Stimulated activated CD4-positive, alpha-beta T cell treated with anti-CD3 and anti-CD28 coated beads, TNF-alpha, amount 100 ng/mL, for 24 hours (primary cell): Measurements from ENCODE around the gene AMTN.
"Not testable (repeated sequence)": the region's sequence is repeated elsewhere in the genome, so short reads cannot be mapped to it uniquely, and the experiment has no call there.

Experiments used
- DNase-seq, 3 experiments: peaks; one replicate each; pipeline ENCODE4 v3.0.0-alpha.2; 2020; ENCODE audit warnings: low read depth in 3 of 3

AMTN gene, protein sequence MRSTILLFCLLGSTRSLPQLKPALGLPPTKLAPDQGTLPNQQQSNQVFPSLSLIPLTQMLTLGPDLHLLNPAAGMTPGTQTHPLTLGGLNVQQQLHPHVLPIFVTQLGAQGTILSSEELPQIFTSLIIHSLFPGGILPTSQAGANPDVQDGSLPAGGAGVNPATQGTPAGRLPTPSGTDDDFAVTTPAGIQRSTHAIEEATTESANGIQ

GRCh38 chr4:70518269-70518668, at the start of gene AMTN:
TSS of gene AMTN (plus strand) at chr4:70518569. CDS start at chr4:70518778, 209 bp downstream.
- no peak for DNase-seq

DNA sequence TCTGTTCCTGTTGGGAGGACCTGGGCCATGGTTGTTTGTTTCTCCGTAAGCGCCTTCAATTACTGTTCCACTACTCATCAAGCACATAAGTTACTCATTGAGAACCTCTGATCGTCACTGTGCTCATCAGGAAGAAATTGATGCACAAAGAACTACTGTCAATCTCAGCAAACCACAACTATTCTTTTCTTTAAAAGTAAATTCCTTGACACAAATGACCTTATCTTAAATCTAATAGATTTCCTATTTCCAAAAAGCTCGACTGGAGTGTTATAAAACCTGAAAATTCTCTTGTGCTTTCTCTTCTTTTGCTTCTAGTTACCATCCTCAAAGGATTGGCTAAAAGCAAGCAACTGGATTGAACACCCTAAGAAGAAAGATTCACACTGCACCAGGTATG, 46.5 kb upstream of the AMTN start, which contains the start of gene MUC7:
MUC7 (plus strand) TSS at position 301 of the 400 bp plus-strand sequence. CDS start 1,825 bp downstream, outside the sequence.
- no peak for DNase-seq

GRCh38 chr4:70473679-70474078, 44.7 kb upstream of the AMTN start:
- DNase-seq: no peak

- no peak for DNase-seq
Observed at GRCh38 chr4:70488748-70489147, 29.6 kb upstream of the AMTN start.

GRCh38 chr4:70496231-70496630, 22.1 kb upstream of the AMTN start:
- DNase-seq: no peak

DNA sequence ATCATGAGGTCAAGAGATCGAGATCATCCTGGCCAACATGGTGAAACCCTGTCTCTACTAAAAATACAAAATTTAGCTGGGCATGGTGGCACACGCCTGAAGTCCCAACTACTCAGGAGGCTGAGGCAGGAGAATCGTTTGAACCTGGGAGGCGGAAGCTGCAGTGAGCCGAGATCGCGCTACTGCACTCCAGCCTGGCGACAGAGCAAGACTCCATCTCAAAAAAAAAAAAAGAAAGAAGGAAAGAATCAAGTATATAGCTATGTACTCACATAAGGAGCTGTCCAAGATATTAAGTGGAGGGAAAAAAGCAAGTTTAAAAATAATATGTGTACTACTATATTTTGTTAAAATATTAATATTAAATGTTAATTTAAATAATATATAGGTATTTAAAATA, 16.5 kb upstream of the AMTN start:
- DNase-seq: not testable (repeated sequence)

- no peak for DNase-seq
Observed at GRCh38 chr4:70504733-70505132, 13.6 kb upstream of the AMTN start.

GRCh38 chr4:70505151-70505748, 13.1 kb upstream of the AMTN start:
- peak; percentile 22 to 45 (median 23) for DNase-seq

GRCh38 chr4:70508801-70509200, 9.6 kb upstream of the AMTN start:
- DNase-seq: no peak

DNA sequence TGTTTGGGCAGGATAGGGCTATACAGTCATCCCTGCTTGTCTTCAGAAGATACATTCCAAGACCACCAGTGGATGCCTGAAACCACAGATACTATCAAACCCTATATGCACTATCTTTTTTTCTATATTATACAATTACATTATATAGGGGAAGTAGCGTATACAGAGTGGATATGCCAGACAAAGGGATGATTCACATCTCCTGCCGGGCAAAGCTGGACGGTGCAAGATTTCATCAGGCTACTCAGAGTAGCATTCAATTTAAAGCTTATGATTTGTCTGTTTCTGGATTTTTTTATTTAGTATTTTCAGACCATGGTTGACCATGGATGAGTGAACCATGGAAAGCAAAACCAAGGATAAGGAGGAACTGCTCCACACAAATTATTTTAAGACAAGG, 7.0 kb upstream of the AMTN start:
- no peak for DNase-seq

- no peak for DNase-seq
Observed at GRCh38 chr4:70515367-70516250, 2.8 kb upstream of the AMTN start.

- no peak for DNase-seq
Observed at GRCh38 chr4:70518716-70519115, 347 bp downstream of the AMTN start.

- no peak for DNase-seq
Observed at GRCh38 chr4:70522626-70523025, 4.3 kb downstream of the AMTN start.

DNA sequence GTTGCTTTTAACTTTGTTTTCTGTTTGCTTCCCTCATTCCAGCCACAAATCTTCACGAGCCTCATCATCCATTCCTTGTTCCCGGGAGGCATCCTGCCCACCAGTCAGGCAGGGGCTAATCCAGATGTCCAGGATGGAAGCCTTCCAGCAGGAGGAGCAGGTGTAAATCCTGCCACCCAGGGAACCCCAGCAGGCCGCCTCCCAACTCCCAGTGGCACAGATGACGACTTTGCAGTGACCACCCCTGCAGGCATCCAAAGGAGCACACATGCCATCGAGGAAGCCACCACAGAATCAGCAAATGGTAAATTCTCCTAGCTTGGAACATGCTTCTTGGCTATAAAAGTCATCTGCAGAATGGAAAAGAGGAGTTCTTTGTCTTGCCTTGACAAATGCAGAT, 12.6 kb downstream of the AMTN start:
- no peak for DNase-seq

GRCh38 chr4:70531981-70532380, 13.6 kb downstream of the AMTN start:
- DNase-seq: no peak

- DNase-seq: no peak
Observed at GRCh38 chr4:70533211-70533610, 14.8 kb downstream of the AMTN start.

DNA sequence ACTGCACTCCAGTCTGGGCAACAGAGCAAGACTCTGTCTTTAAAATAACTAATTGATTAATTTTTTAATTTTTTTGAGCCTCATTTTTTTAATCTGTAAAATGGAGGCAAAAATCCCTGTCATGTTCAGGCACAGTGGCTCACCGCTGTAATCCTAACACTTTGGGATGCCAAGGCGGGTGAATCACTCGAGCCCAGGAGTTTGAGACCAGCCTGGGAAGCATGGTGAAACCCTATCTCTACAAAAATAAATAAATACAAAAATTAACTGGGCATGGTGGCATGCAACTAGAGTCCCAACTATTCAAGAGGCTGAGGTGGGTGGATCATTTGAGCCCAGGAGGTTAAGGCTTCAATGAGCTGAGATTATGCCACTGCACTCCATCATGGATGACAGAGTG, 15.4 kb downstream of the AMTN start:
- no peak for DNase-seq

DNA sequence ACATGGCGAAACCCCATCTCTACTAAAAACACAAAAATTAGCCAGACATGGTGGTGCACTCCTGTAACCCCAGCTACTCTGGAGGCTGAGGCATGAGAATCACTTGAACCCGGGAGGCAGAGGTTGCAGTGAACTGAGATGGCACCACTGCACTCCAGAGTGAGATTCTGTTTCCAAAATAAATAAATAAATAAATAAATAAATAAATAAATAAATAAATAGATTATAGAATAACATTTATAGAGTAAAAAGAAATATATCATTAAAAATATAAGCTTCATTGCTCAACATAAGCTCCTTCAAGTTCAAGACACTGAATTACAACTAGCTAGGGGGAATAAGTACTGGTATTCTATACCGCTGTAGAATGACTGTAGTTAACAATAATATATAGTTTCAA, 16.5 kb downstream of the AMTN start:
- DNase-seq: not testable (repeated sequence)

GRCh38 chr4:70538869-70539268, 20.5 kb downstream of the AMTN start:
- no peak for DNase-seq

DNA sequence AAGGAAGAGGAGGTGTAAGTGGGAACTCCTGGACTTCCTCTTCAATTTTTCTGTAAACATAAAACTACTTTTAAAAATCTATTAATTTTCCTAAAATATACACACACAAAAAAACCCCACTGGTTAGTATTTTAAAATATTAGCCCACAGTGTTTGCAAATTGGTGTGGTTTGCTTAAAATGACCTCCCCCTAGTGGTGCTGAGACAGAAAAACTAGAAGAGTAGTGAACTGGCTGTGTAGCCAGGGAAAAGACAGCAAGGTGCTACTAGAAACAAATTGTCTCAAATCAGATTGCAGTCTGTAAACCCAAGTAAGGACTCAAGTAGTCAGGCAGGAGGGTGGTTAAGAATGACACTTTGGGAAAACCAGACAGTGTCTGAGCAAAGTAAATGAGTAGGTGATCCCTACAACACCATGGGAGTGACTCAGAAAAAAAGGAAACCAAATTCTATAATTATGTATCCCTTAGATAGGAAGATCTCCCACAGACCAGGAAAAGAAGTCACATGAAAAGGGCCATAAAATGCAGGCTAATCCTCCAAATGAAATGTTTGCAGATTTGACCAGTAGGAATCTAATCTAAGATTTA, 26.0 kb downstream of the AMTN start:
- DNase-seq: no peak

DNA sequence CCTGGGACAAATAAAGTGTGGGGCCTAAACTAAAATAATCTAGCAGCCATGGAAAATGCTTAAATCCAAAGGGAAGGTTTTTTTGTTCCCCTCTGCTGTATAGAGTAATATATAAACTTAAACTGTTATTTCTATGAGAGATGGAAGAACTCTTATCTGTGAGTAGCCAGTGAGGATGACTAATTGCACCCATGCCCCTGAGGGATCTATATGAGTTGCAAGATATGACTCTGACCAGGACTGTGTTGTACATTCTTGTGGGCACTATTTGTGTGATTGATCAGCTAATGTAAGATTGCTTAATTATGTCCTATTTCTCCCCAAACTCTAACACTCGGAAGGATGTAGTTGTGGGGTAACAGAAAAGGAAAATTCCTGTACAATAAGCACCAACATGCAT, 38.5 kb downstream of the AMTN start:
- no peak for DNase-seq

GRCh38 chr4:70559211-70559830, 41.0 kb downstream of the AMTN start:
- DNase-seq: peak in 2 of 3 experiments; percentile 4 to 5
